Heart right ventricle (tissue), 16 donors: ENCODE results near the gene DDIT4. TPM values are rescaled to one million over a fixed set of nuclear protein-coding genes. Genes with fewer than 3 reads are reported as not detected.

Experiments
- ATAC-seq, 8 donors: fragments of 200-7000 bp; cut with Tn5 transposase; one replicate each; pipeline ENCODE4 v1.9.1; 2020; ENCODE audit warnings: mild to moderate bottlenecking in 8 of 8, moderate library complexity in 8 of 8, moderate number of reproducible peaks in 1 of 8
- DNase-seq, 2 donors: peaks; one replicate each; pipeline ENCODE4 v3.0.0-alpha.2; 2020
- H3K27ac ChIP-seq, 10 donors: fragments of 200-600 bp; sonication (generic) in 2 of 10; one replicate each; pipeline versions ENCODE4 v1.5.0 to v1.8.0; 2020 to 2022; ENCODE audit warnings: mild to moderate bottlenecking in 3 of 10
- H3K27me3 ChIP-seq, 7 donors: fragments of 200-600 bp; one replicate each; pipeline ENCODE4 v1.8.0; 2021 to 2022; ENCODE audit warnings: mild to moderate bottlenecking in 2 of 7
- H3K36me3 ChIP-seq, 9 donors: fragments of 200-600 bp; sonication (generic) in 1 of 9; one replicate each; pipeline versions ENCODE4 v1.5.0 to v1.8.0; 2020 to 2022; ENCODE audit warnings: mild to moderate bottlenecking in 2 of 9
- H3K4me1 ChIP-seq, 9 donors: fragments of 200-600 bp; sonication (generic) in 1 of 9; one replicate each; pipeline versions ENCODE4 v1.5.0 to v1.8.0; 2020 to 2022; ENCODE audit warnings: mild to moderate bottlenecking in 4 of 9
- H3K4me3 ChIP-seq, 10 donors: fragments of 200-600 bp; sonication (generic) in 2 of 10; one replicate each; pipeline versions ENCODE4 v1.5.0 to v1.8.0; 2020 to 2022; ENCODE audit warnings: mild to moderate bottlenecking in 7 of 10, moderate library complexity in 2 of 10
- H3K9me3 ChIP-seq, 11 donors: fragments of 200-600 bp in 10 of 11; sonication (generic) in 2 of 11; one replicate each; pipeline versions ENCODE4 v1.5.0 to v1.8.0; 2013 to 2022; ENCODE audit warnings: mild to moderate bottlenecking in 2 of 11, control low read depth in 1 of 11, moderate library complexity in 1 of 11
- WGBS, 2 donors: extraction: QIAGEN DNeasy Blood & Tissue Kit; methylation state at CpG; one replicate each; pipeline ENCODE4 v1.1.7; 2013; ENCODE audit warnings: inconsistent platforms in 1 of 2; 5-methylcytosine and 5-hydroxymethylcytosine counted together
- intact Hi-C, 10 donors: fragments of 100-400 bp; cut with DNase I; formaldehyde crosslinking; loops; one replicate each; pipeline versions ENCODE4 v1.11.1 to v1.14.2; 2022
- polyA plus RNA-seq, 2 donors: library from polyadenylated mRNA; stranded (reverse); fragments of 200-250 nt; gene quantifications; one replicate each; pipeline ENCODE4 v1.2.3, GENCODE V29; 2013
- total RNA-seq, 10 donors: library from RNA; stranded (reverse); fragmentation: NEBNext Ultra II Directional in 3 of 10; extraction: Animal tissue kit (Norgen Biotek cat#: 25700) in 3 of 10; gene quantifications; one replicate each; pipeline versions ENCODE4 v1.2.1 to v1.2.4, GENCODE V29; 2021 to 2023
- TF ChIP-seq, protein P1 (sequence below), 9 donors: fragments of 200-600 bp; sonication (generic) in 2 of 9; IDR thresholded peaks; one replicate each; pipeline versions ENCODE4 v1.5.0 to v1.8.0; 2021 to 2022; ENCODE audit warnings: antibody characterized with exemption in 9 of 9, mild to moderate bottlenecking in 5 of 9, moderate library complexity in 1 of 9
- donor health status: Arrhythmogenic right ventricular cardiomyopathy.
- donor health status: ischemic (EF 13 %, LVEDD 7.1; RV severe dilation, severe dysfunction).
- donor health status: healthy with polysubstance abuse.
- donor health status: DM: no; HTN: yes; CAD: no.
- donor health status: DM: no; HTN: no; CAD: no.
- donor health status: ischemic (EF 25% LVEDD 6.9; RV normal size, moderate dysfunction).
- donor health status: ischemic (EF 25% LVEDD 5.7; RV mildly dilated, moderate dysfunction).
- donor health status: healthy.
- donor health status: DM: yes; HTN: yes; CAD: no.
- donor health status: Ischemic cardiomyopathy.
- donor health status: ischemic (EF 35%, LVEDD 5.7; RV mildly dilated, moderate dysfunction).
- donor health status: nonischemic (EF 11% LVEDD 7.7; RV severe dilation, severe dysfunction).
- donor health status: DM: yes; HTN: yes; CAD: no.
- donor health status: PGD.
- donor health status: ischemic (EF 29% LVEDD 5.4; RV normal size, mild dysfunction).
- donor health status: nonischemic (EF 23%, LVEDD 6.1; RV moderate dilation, normal function).

The DDIT4 gene
- total and polyA plus RNA-seq, 12 donors, result 13.6 to 135 (median 39.6) TPM

- H3K4me1 ChIP-seq, result peaks cover 21 to 67% (median 46%) of the 10 kb centered on the region in 9 donors
- peak; percentile 74 to 93 (median 84) for ATAC-seq
- TF ChIP-seq, protein P1, sequence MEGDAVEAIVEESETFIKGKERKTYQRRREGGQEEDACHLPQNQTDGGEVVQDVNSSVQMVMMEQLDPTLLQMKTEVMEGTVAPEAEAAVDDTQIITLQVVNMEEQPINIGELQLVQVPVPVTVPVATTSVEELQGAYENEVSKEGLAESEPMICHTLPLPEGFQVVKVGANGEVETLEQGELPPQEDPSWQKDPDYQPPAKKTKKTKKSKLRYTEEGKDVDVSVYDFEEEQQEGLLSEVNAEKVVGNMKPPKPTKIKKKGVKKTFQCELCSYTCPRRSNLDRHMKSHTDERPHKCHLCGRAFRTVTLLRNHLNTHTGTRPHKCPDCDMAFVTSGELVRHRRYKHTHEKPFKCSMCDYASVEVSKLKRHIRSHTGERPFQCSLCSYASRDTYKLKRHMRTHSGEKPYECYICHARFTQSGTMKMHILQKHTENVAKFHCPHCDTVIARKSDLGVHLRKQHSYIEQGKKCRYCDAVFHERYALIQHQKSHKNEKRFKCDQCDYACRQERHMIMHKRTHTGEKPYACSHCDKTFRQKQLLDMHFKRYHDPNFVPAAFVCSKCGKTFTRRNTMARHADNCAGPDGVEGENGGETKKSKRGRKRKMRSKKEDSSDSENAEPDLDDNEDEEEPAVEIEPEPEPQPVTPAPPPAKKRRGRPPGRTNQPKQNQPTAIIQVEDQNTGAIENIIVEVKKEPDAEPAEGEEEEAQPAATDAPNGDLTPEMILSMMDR (IDR thresholded peaks at IDR 0.05), result no peak
- DNase-seq, result peak in 1 of 2 donors; percentile 62
- 36 to 48% methylated on average over 21 of the region's 21 CpGs for WGBS, 2 donors
- H3K27ac ChIP-seq, result peak overlapping the region in 9 of 10 donors; percentile 10 to 80 (median 51)
- H3K4me3 ChIP-seq, result no peak overlapping the region
- no peaks in the 10 kb centered on the region for H3K27me3 ChIP-seq
- H3K9me3 ChIP-seq, result no peaks in the 10 kb centered on the region
- intact Hi-C loops, result no loop called here
- no peaks in the 10 kb centered on the region for H3K36me3 ChIP-seq
Observed at GRCh38 chr10:72309290-72310240, 35.8 kb downstream of the DDIT4 start.

DNA sequence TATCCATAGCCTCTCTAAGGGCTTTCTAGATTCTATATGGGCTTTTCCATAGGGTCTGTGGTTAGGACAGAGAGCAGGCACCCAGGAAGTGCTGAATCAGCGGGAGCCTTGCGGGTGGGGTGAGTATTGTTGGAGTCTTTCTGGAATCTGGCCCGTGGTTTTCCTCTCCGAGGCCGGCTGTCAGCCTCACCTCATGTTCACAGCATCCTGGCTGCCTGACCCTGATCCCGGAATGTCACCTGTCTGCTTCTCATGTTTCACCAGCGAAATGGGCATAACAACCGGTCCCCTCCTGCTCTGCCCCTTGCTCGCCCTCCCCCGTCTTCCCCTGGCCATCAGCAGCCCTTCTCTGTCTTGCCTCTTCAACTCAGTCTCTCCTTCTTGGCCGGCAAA is 36.5 kb downstream of the DDIT4 start:
- H3K4me1 ChIP-seq, result peaks cover 27 to 69% (median 53%) of the 10 kb centered on the region in 9 donors
- H3K36me3 ChIP-seq, result no peaks in the 10 kb centered on the region
- TF ChIP-seq, protein P1 (IDR thresholded peaks at IDR 0.05), result no peak
- intact Hi-C loops, result no loop called here
- no peaks in the 10 kb centered on the region for H3K9me3 ChIP-seq
- H3K27me3 ChIP-seq, result no peaks in the 10 kb centered on the region
- ATAC-seq (no peak), DNase-seq (no peak)
- peak overlapping the region in 6 of 10 donors; percentile 10 to 80 (median 47) for H3K27ac ChIP-seq
- 44 to 54% methylated on average over 11 of the region's 11 CpGs for WGBS, 2 donors
- H3K4me3 ChIP-seq, result no peak overlapping the region

DNA sequence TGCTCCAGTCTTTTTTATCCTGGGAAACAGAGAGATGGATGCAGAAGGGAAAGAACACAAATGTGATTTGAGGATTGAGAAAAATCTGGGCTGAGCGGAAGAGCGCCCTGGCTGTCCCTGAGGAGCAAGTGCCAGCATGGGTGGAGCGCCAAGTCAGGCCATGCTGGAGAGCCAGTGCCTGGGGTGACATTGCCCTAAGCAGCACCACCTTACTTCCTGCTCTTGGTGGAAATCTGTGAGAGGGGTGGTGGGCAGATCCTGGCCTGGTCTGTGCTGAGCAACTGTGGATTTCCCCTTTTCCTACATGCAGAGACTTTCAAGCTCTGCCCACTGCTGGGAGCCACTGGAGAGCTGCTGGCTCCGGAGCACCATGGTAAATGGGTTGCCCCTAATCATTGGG is 36.9 kb downstream of the DDIT4 start:
- peaks cover 30 to 69% (median 56%) of the 10 kb centered on the region in 9 donors for H3K4me1 ChIP-seq
- intact Hi-C loops, result no loop called here
- H3K36me3 ChIP-seq, result no peaks in the 10 kb centered on the region
- ATAC-seq, result peak in 2 of 8 donors; percentile 21 to 52
- WGBS, 2 donors, result 79 to 80% methylated on average over 4 of the region's 4 CpGs
- H3K4me3 ChIP-seq, result no peak overlapping the region
- peak overlapping the region in 3 of 10 donors; percentile 26 to 80 (median 49) for H3K27ac ChIP-seq
- no peaks in the 10 kb centered on the region for H3K9me3 ChIP-seq
- no peaks in the 10 kb centered on the region for H3K27me3 ChIP-seq
- DNase-seq, result no peak
- TF ChIP-seq, protein P1 (IDR thresholded peaks at IDR 0.05), result no peak

GRCh38 chr10:72311667-72312066 is 37.9 kb downstream of the DDIT4 start:
- WGBS, 2 donors, result 87 to 92% methylated on average over 7 of the region's 7 CpGs
- H3K36me3 ChIP-seq, result no peaks in the 10 kb centered on the region
- DNase-seq (no peak), ATAC-seq (no peak)
- H3K27me3 ChIP-seq, result no peaks in the 10 kb centered on the region
- no peaks in the 10 kb centered on the region for H3K9me3 ChIP-seq
- intact Hi-C loops, result no loop called here
- TF ChIP-seq, protein P1 (IDR thresholded peaks at IDR 0.05), result no peak
- H3K4me3 ChIP-seq, result no peak overlapping the region
- H3K27ac ChIP-seq, result no peak overlapping the region
- H3K4me1 ChIP-seq, result peaks cover 38 to 69% (median 59%) of the 10 kb centered on the region in 9 donors
